Thyroid gland (tissue), 4 donors: ENCODE results near the gene SKIDA1.

Experiments used
- POLR2A ChIP-seq, 2 donors: fragments of 450-650 bp; IDR thresholded peaks; one replicate each; pipeline ENCODE4 v1.6.1; 2017; ENCODE audit warnings: antibody characterized with exemption in 2 of 2, mild to moderate bottlenecking in 2 of 2, moderate library complexity in 1 of 2
- TF ChIP-seq, protein P1 (sequence below), 6 experiments: fragments of 200-600 bp in 3 of 6; fragments of 450-650 bp in 3 of 6; sonication (generic) in 3 of 6; IDR thresholded peaks; one replicate each; pipeline ENCODE4 v1.5.1; 2016 to 2019; ENCODE audit warnings: antibody characterized with exemption in 6 of 6, mild to moderate bottlenecking in 2 of 6, inconsistent platforms in 1 of 6, moderate library complexity in 1 of 6

DNA sequence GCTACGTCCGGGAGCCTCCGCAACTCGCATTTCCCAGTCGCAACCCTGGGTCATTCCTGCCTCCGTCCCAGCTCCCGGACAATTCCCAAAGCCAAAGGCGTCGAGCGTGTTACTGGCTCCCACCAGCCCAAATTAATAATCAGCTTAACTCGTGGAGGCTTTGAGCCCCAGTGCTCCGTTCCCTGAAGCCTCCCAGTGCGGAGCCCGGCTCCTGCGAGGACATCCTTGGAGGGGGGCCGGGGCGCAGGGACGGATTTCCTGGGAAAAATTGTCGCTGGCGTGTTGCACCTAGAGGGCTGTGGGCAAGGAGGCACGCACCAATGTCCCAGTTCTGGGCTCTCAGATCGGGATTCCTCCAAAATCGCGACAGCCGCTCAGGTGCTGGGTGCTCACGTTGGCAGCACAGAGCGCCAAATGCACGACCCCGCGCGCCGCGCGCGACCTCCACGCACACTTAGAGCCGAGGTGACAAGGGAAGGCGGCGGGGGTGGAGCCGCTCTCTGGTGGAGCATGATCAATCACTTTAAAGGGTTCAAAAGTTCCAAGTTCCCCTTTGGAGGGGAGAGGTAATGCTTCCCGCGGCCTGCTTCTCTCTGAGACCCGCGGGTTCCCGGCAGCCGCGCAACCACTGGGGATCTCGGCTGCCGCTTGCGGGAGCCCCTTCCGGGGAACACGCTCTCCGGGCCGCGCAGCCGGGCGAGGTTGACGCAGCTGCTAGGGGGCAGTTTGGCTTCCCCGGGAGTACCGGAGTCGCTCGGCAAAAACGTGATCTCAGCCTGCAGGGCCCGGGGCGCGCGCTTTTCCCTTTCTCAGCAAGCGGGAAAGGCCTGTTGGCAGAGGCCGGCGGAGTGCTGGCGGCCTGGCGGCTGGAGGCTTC, 25.5 kb downstream of the SKIDA1 start:
- TF ChIP-seq, protein P1, sequence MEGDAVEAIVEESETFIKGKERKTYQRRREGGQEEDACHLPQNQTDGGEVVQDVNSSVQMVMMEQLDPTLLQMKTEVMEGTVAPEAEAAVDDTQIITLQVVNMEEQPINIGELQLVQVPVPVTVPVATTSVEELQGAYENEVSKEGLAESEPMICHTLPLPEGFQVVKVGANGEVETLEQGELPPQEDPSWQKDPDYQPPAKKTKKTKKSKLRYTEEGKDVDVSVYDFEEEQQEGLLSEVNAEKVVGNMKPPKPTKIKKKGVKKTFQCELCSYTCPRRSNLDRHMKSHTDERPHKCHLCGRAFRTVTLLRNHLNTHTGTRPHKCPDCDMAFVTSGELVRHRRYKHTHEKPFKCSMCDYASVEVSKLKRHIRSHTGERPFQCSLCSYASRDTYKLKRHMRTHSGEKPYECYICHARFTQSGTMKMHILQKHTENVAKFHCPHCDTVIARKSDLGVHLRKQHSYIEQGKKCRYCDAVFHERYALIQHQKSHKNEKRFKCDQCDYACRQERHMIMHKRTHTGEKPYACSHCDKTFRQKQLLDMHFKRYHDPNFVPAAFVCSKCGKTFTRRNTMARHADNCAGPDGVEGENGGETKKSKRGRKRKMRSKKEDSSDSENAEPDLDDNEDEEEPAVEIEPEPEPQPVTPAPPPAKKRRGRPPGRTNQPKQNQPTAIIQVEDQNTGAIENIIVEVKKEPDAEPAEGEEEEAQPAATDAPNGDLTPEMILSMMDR (IDR thresholded peaks at IDR 0.05) = no peak
- TF ChIP-seq POLR2A (IDR thresholded peaks at IDR 0.05) = no peak
